GM23248 (cell line): ENCODE data around the gene NCAM1. TPM values are rescaled to one million over a fixed set of nuclear protein-coding genes. Genes with fewer than 3 reads are reported as not detected.

Experiments
- DNase-seq: peaks from one replicate; pipeline ENCODE4 v3.0.0-alpha.2; 2015
- H2AFZ ChIP-seq: fragments of 200-600 bp; sonication (generic); 2 replicates; pipeline ENCODE4 v1.6.1; 2016; ENCODE audit warnings: antibody characterized with exemption
- H3F3A ChIP-seq: fragments of 200-600 bp; sonication (generic); 2 replicates; pipeline ENCODE4 v1.6.1; 2016; ENCODE audit warnings: mild to moderate bottlenecking, antibody characterized with exemption, mixed run types; ENCODE audit not compliant: insufficient read depth
- H3K27ac ChIP-seq: fragments of 200-600 bp; sonication (generic); 2 replicates; pipeline ENCODE4 v1.5.1; 2016; ENCODE audit warnings: mild to moderate bottlenecking
- H3K27me3 ChIP-seq: fragments of 200-600 bp; sonication (generic); replicated peaks from 2 replicates; pipeline ENCODE4 v1.6.1; 2016; ENCODE audit warnings: mild to moderate bottlenecking; ENCODE audit not compliant: insufficient read depth
- H3K36me3 ChIP-seq: fragments of 200-600 bp; sonication (generic); 2 replicates; pipeline ENCODE4 v1.6.1; 2016; ENCODE audit warnings: low read depth, mild to moderate bottlenecking
- H3K4me1 ChIP-seq: fragments of 200-600 bp; sonication (generic); 2 replicates; pipeline ENCODE4 v1.6.1; 2016; ENCODE audit warnings: mild to moderate bottlenecking; ENCODE audit not compliant: insufficient read depth
- H3K4me2 ChIP-seq: fragments of 200-600 bp; sonication (generic); one replicate; pipeline ENCODE4 v1.6.1; 2016; ENCODE audit warnings: mild to moderate bottlenecking; ENCODE audit not compliant: unreplicated experiment
- H3K4me3 ChIP-seq: fragments of 200-600 bp; sonication (generic); 2 replicates; pipeline ENCODE4 v1.5.1; 2016; ENCODE audit warnings: mild to moderate bottlenecking
- H3K79me2 ChIP-seq: fragments of 200-600 bp; sonication (generic); 2 replicates; pipeline ENCODE4 v1.6.1; 2016; ENCODE audit warnings: mild to moderate bottlenecking; ENCODE audit not compliant: insufficient read depth
- H3K9ac ChIP-seq: fragments of 200-600 bp; sonication (generic); 2 replicates; pipeline ENCODE4 v1.6.1; 2016; ENCODE audit warnings: mild to moderate bottlenecking
- H3K9me2 ChIP-seq: fragments of 200-600 bp; sonication (generic); 2 replicates; pipeline ENCODE4 v1.6.1; 2016; ENCODE audit warnings: mixed run types, mild to moderate bottlenecking, moderate library complexity; ENCODE audit not compliant: insufficient read depth
- H3K9me3 ChIP-seq: fragments of 200-600 bp; sonication (generic); one replicate; pipeline ENCODE4 v1.6.1; 2017; ENCODE audit warnings: low read depth
- H4K20me1 ChIP-seq: fragments of 200-600 bp; sonication (generic); 2 replicates; pipeline ENCODE4 v1.6.0; 2016; ENCODE audit not compliant: insufficient read depth
- EZH2 ChIP-seq: fragments of 200-600 bp; sonication (generic); IDR thresholded peaks from 2 replicates; pipeline ENCODE4 v1.6.1; 2018; ENCODE audit warnings: antibody characterized with exemption, mild to moderate bottlenecking; ENCODE audit not compliant: insufficient read depth, poor library complexity, severe bottlenecking
- EZH2phosphoT487 ChIP-seq: fragments of 200-600 bp; sonication (generic); IDR thresholded peaks from 2 replicates; pipeline ENCODE4 v1.6.1; 2018; ENCODE audit warnings: antibody characterized with exemption, moderate library complexity, mild to moderate bottlenecking, low read depth; ENCODE audit not compliant: insufficient read depth
- WGBS, 2 experiments: methylation state at CpG; one replicate each; pipeline ENCODE4 v1.1.6; 2015 to 2017; ENCODE audit warnings: low lambda C conversion rate in 2 of 2, low coverage in 1 of 2; ENCODE audit errors: missing lambda C conversion rate in 2 of 2; 5-methylcytosine and 5-hydroxymethylcytosine counted together
- in situ Hi-C: fragments of 300-500 bp; cut with MboI; formaldehyde crosslinking; loops from 2 replicates; pipeline ENCODE4 v1.15.0; 2020
- polyA plus RNA-seq: library from polyadenylated mRNA; unstranded; fragments of >200 nt; fragmentation: Nextera tagmentation; extraction: Ambion mirVana; gene quantifications from 2 replicates; pipeline ENCODE4 v1.2.1, GENCODE V29; 2016
- total RNA-seq: library from RNA; depleted of rRNA; stranded (reverse); fragments of >200 nt; shearing (Covaris generic); gene quantifications from 2 replicates; pipeline ENCODE4 v1.2.3, GENCODE V29; 2014

Gene NCAM1
- total and polyA plus RNA-seq, 2 experiments from 2014 or later, result 1.5 to 1.8 TPM

- DNase-seq, result no peak
- Histone ChIP-seq H2AFZ (no peak overlapping the region), H3K4me2 (no peak overlapping the region), H4K20me1 (no peaks in the 10 kb centered on the region), H3K27me3 (no peaks in the 10 kb centered on the region; the same call in 1 of the 2 replicates), H3F3A (no peaks in the 10 kb centered on the region), H3K9me3 (no peaks in the 10 kb centered on the region), H3K4me1 (no peaks in the 10 kb centered on the region), H3K36me3 (no peaks in the 10 kb centered on the region), H3K4me3 (no peak overlapping the region), H3K79me2 (no peaks in the 10 kb centered on the region), H3K9me2 (no peaks in the 10 kb centered on the region), H3K27ac (no peak overlapping the region), H3K9ac (no peak overlapping the region)
- in situ Hi-C loops, result loop anchor here (25.0 kb wide), 1 partner anchor 534 kb away; no protein-coding TSS in a partner anchor
- TF ChIP-seq EZH2 (no peak), EZH2phosphoT487 (no peak)
- 39 to 83% methylated on average over 1 of the region's 1 CpG for WGBS, 2 experiments
Measured at GRCh38 chr11:113121746-113122145, 160.5 kb downstream of the NCAM1 start.

GRCh38 chr11:113124006-113124405 is 162.8 kb downstream of the NCAM1 start:
- Histone ChIP-seq H3F3A (no peaks in the 10 kb centered on the region), H3K79me2 (no peaks in the 10 kb centered on the region), H4K20me1 (no peaks in the 10 kb centered on the region), H3K9ac (no peak overlapping the region), H3K9me3 (no peaks in the 10 kb centered on the region), H3K27ac (no peak overlapping the region), H3K9me2 (no peaks in the 10 kb centered on the region), H3K27me3 (no peaks in the 10 kb centered on the region; the same call in 1 of the 2 replicates), H3K4me1 (no peaks in the 10 kb centered on the region), H3K36me3 (no peaks in the 10 kb centered on the region), H3K4me3 (no peak overlapping the region), H2AFZ (no peak overlapping the region), H3K4me2 (no peak overlapping the region)
- 82 to 87% methylated on average over 3 of the region's 3 CpGs for WGBS, 2 experiments
- DNase-seq, result no peak
- TF ChIP-seq EZH2phosphoT487 (no peak), EZH2 (no peak)
- in situ Hi-C loops, result loop anchor here (25.0 kb wide), 1 partner anchor 537 kb away; no protein-coding TSS in a partner anchor

- Histone ChIP-seq H4K20me1 (no peaks in the 10 kb centered on the region), H2AFZ (no peak overlapping the region), H3K4me3 (no peak overlapping the region), H3K36me3 (no peaks in the 10 kb centered on the region), H3K4me2 (no peak overlapping the region), H3K27ac (no peak overlapping the region), H3K27me3 (no peaks in the 10 kb centered on the region; the same call in 1 of the 2 replicates), H3K4me1 (no peaks in the 10 kb centered on the region), H3K79me2 (no peaks in the 10 kb centered on the region), H3K9me3 (no peaks in the 10 kb centered on the region), H3F3A (no peaks in the 10 kb centered on the region), H3K9ac (no peak overlapping the region), H3K9me2 (no peaks in the 10 kb centered on the region)
- in situ Hi-C loops, result loop anchor here (25.0 kb wide), 1 partner anchor 537 kb away; no protein-coding TSS in a partner anchor
- DNase-seq, result no peak
- WGBS, 2 experiments, result 69 to 71% methylated on average over 8 of the region's 8 CpGs
- TF ChIP-seq EZH2phosphoT487 (no peak), EZH2 (no peak)
Measured at GRCh38 chr11:113124578-113124977, 163.4 kb downstream of the NCAM1 start.

- no peaks in the 10 kb centered on the region for H3K9me2 ChIP-seq
- H3F3A ChIP-seq, result no peaks in the 10 kb centered on the region
- TF ChIP-seq EZH2 (no peak), EZH2phosphoT487 (no peak)
- H3K27ac ChIP-seq, result no peak overlapping the region
- no peaks in the 10 kb centered on the region for H3K9me3 ChIP-seq
- H3K4me3 ChIP-seq, result no peak overlapping the region
- H3K79me2 ChIP-seq, result no peaks in the 10 kb centered on the region
- no peaks in the 10 kb centered on the region for H4K20me1 ChIP-seq
- in situ Hi-C loops, result no loop called here
- H3K9ac ChIP-seq, result no peak overlapping the region
- no peak for DNase-seq
- no peak overlapping the region for H2AFZ ChIP-seq
- H3K4me2 ChIP-seq, result no peak overlapping the region
- no peaks in the 10 kb centered on the region for H3K36me3 ChIP-seq
- H3K4me1 ChIP-seq, result no peaks in the 10 kb centered on the region
- no peaks in the 10 kb centered on the region; the same call in 1 of the 2 replicates for H3K27me3 ChIP-seq
- 77 to 85% methylated on average over 5 of the region's 5 CpGs for WGBS, 2 experiments
Measured at GRCh38 chr11:113129261-113129992, 168.2 kb downstream of the NCAM1 start.
